ENCODE data around the gene SST. TPM values are rescaled to one million over a fixed set of nuclear protein-coding genes. Genes with fewer than 3 reads are reported as not detected.

SST gene
- total and polyA plus RNA-seq, 8 donors = 1.3 to 677 (median 204) TPM; not detected in 1

DNA sequence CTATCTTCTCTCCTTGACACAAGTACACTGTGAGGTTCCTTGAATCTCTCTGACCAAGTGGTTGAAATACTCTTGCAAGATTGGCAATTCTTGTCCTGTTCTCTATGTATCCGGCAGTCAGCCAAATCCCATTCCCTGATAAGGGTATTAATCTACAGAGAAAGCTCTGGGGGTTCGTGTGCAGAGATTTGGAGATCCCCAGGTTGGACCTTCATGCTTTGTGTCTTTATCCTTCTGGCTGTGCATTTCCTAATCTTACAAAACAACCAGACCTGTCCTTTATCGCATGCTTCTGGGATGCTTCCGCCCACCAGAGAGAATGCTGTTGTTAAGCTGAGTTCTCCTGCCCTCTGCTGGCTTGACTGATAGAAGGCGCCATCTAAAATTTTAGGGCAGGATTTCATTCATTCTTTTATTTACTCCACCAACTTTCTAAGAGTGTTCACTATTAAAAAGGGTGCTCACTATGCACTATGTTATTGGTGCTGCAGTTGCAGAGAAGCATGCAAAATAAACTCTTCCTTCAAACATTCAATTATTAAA, 8.6 kb upstream of the SST start:
- 9 to 18% (median 13%) methylated on average over 5 of the region's 5 CpGs for WGBS, 5 donors
- Histone ChIP-seq H3K36me3 (no peaks in the 10 kb centered on the region), H3K9me3 (no peaks in the 10 kb centered on the region), H3K4me1 (peaks cover 0 to 12% (median 7%) of the 10 kb centered on the region in 4 donors), H3K27ac (no peak overlapping the region), H3K27me3 (peaks cover 0 to 17% (median 0%) of the 10 kb centered on the region in 3 donors), H3K4me3 (no peak overlapping the region)
- peak; percentile 37 to 76 for DNase-seq
- intact Hi-C loops (cut with DNase I; ENCODE audit: low total_unique reads) = loop anchor here (10.0 kb wide), 2 partner anchors 64 to 454 kb away; no protein-coding TSS in a partner anchor
- TF ChIP-seq POLR2AphosphoS5 (IDR thresholded peaks at IDR 0.05) (no peak), POLR2A (IDR thresholded peaks at IDR 0.05) (no peak), CTCF (IDR thresholded peaks at IDR 0.05) (peak in 5 of 7 experiments; percentile 25 to 65 (median 43)), EP300 (IDR thresholded peaks at IDR 0.05) (no peak)

DNA sequence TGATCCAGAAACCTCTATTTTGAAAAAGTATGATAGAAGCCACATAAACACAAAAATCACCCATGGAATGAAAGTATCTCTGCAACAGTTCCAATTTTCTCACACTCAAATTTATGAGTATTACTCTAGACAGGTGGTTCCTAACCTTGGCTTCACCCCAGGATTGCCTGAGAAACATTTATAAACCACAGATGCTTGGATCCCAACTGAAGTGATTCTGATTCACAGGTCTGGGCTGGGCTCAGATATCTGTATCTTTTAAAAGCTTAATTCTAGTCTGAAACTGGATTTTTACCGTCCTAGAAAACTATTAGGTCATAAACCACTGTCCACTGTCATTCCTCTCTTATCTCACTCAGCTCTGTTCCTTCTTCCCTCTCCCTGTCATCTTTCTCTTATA, 7.4 kb upstream of the SST start:
- intact Hi-C loops (cut with DNase I; ENCODE audit: low total_unique reads) = loop anchor here (2.0 to 10.0 kb wide), 3 partner anchors 63 to 453 kb away; no protein-coding TSS in a partner anchor
- TF ChIP-seq CTCF (IDR thresholded peaks at IDR 0.05) = no peak
- no peak for TF ChIP-seq POLR2A (IDR thresholded peaks at IDR 0.05)
- TF ChIP-seq POLR2AphosphoS5 (IDR thresholded peaks at IDR 0.05) = no peak
- TF ChIP-seq EP300 (IDR thresholded peaks at IDR 0.05) = no peak
- Histone ChIP-seq H3K4me1 (peaks cover 0 to 12% (median 7%) of the 10 kb centered on the region in 4 donors), H3K27me3 (peaks cover 0 to 27% (median 6%) of the 10 kb centered on the region in 3 donors), H3K4me3 (no peak overlapping the region), H3K9me3 (no peaks in the 10 kb centered on the region), H3K36me3 (no peaks in the 10 kb centered on the region), H3K27ac (no peak overlapping the region)
- DNase-seq = no peak
- 41 to 70% (median 43%) methylated on average over 1 of the region's 1 CpG for WGBS, 5 donors

- DNase-seq = no peak
- 49 to 81% (median 58%) methylated on average over 3 of the region's 3 CpGs for WGBS, 5 donors
- H3K9me3 ChIP-seq = no peaks in the 10 kb centered on the region
- intact Hi-C loops (cut with DNase I; ENCODE audit: low total_unique reads) = loop anchor here (10.0 kb wide), 2 partner anchors 58 to 448 kb away; no protein-coding TSS in a partner anchor
- no peak overlapping the region for H3K4me3 ChIP-seq
- TF ChIP-seq POLR2AphosphoS5 (IDR thresholded peaks at IDR 0.05) (no peak), EP300 (IDR thresholded peaks at IDR 0.05) (no peak), POLR2A (IDR thresholded peaks at IDR 0.05) (no peak), CTCF (IDR thresholded peaks at IDR 0.05) (no peak)
- peaks cover 0 to 6% (median 0%) of the 10 kb centered on the region in 4 donors for H3K4me1 ChIP-seq
- no peaks in the 10 kb centered on the region for H3K36me3 ChIP-seq
- H3K27me3 ChIP-seq = peaks cover 0 to 52% (median 16%) of the 10 kb centered on the region in 3 donors
- no peak overlapping the region for H3K27ac ChIP-seq
These were observed 2.8 kb upstream of the SST start for GRCh38 chr3:187673012-187673411.

DNA sequence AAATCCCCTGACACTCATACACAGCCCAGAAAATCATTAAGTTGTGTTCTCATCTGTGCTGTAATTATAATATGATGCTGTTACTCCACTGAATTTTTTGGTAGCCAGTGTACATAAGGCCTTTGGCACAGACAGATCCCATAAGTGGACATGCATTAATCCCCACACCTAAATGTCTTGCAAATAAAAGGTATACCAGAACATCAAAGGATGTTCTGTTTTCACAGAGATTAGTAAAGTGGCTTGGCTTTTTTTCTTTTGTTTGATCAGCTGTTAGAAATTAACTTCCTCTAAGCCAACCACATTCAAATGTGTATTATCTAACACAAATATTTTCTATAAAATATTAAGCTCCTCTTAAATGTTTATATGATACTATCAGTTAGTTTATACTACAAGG, 2.7 kb downstream of the SST start:
- peaks cover 0 to 6% (median 0%) of the 10 kb centered on the region in 4 donors for H3K4me1 ChIP-seq
- TF ChIP-seq POLR2A (IDR thresholded peaks at IDR 0.05) (no peak), POLR2AphosphoS5 (IDR thresholded peaks at IDR 0.05) (no peak), CTCF (IDR thresholded peaks at IDR 0.05) (no peak), EP300 (IDR thresholded peaks at IDR 0.05) (no peak)
- H3K9me3 ChIP-seq = no peaks in the 10 kb centered on the region
- peak in 1 of 2 donors; percentile 5 for DNase-seq
- peaks cover 0 to 36% (median 10%) of the 10 kb centered on the region in 3 donors for H3K27me3 ChIP-seq
- H3K27ac ChIP-seq = no peak overlapping the region
- no peaks in the 10 kb centered on the region for H3K36me3 ChIP-seq
- intact Hi-C loops (cut with DNase I; ENCODE audit: low total_unique reads) = no loop called here
- no peak overlapping the region for H3K4me3 ChIP-seq

Measured in stomach (tissue), 9 donors.